HepG2 (cell line): ENCODE results near the gene MREG. TPM values are rescaled to one million over a fixed set of nuclear protein-coding genes. Genes with fewer than 3 reads are reported as not detected.

Source experiments
- ATAC-seq: fragments of 200-7000 bp; cut with Tn5 transposase; 3 replicates; pipeline ENCODE4 v1.9.1; 2020; ENCODE audit warnings: mild to moderate bottlenecking, moderate library complexity
- BruUV-seq: library from RNA; stranded (reverse); fragments of 400-500 nt; replicated peaks from 2 replicates; lab custom pipeline; 2021; lab: Mats Ljungman, UMichigan
- CTCF ChIA-PET: fragments of 300-600 bp; formaldehyde crosslinking; extraction: SDS; loops from one replicate; lab custom pipeline; 2021; ENCODE audit warnings: low total read pairs, inconsistent platforms, low intra/inter-chr PET ratio; lab: Yijun Ruan, JAX
- POLR2A ChIA-PET: fragments of 350-600 bp; sonication (Branson Sonifier 250); formaldehyde crosslinking; loops from one replicate; lab custom pipeline; 2020; ENCODE audit warnings: antibody characterized with exemption, inconsistent platforms; lab: Yijun Ruan, JAX
- DNase-seq: peaks from one replicate; pipeline ENCODE4 v3.0.0-alpha.2; 2015; ENCODE audit warnings: low spot score
- FAIRE-seq: peaks from 3 replicates; lab custom pipeline; 2011; peaks lifted over from hg19 to GRCh38; lab: Jason Lieb, UNC
- H2AFZ ChIP-seq: one replicate; pipeline ENCODE4 v1.6.1; 2011; ENCODE audit warnings: low read length, inconsistent platforms
- H3K27ac ChIP-seq: fragments of 300-600 bp; 3 replicates; pipeline ENCODE4 v1.8.0; 2011; ENCODE audit warnings: mixed run types, mild to moderate bottlenecking, mixed read lengths, low read length, inconsistent platforms; ENCODE audit not compliant: insufficient read depth; ENCODE audit errors: extremely low read length
- H3K27me3 ChIP-seq, 2 experiments: fragments of 200-600 bp in 1 of 2; 2 replicates in 1 of 2; 3 replicates in 1 of 2; pipeline versions ENCODE4 v1.6.0 to v1.8.0; 2011; ENCODE audit warnings: low read length in 2 of 2, mild to moderate bottlenecking in 2 of 2, moderate library complexity in 2 of 2, inconsistent platforms in 1 of 2; ENCODE audit not compliant: insufficient read depth in 2 of 2, control insufficient read depth in 1 of 2
- H3K36me3 ChIP-seq, 2 experiments: fragments of 200-600 bp in 1 of 2; replicated peaks in 1 of 2; 2 replicates in 1 of 2; 3 replicates in 1 of 2; pipeline versions ENCODE4 v1.5.1 to v1.8.0; 2011; ENCODE audit warnings: low read length in 2 of 2, inconsistent platforms in 1 of 2; ENCODE audit not compliant: insufficient read depth in 2 of 2, control insufficient read depth in 1 of 2
- H3K4me1 ChIP-seq: 2 replicates; pipeline ENCODE4 v1.5.1; 2012; ENCODE audit warnings: low read length, inconsistent platforms; ENCODE audit not compliant: insufficient read depth
- H3K4me2 ChIP-seq: 2 replicates; pipeline ENCODE4 v1.6.0; 2011; ENCODE audit warnings: low read depth, low read length, inconsistent platforms
- H3K4me3 ChIP-seq, 3 experiments: fragments of 200-600 bp in 1 of 3; sonication (generic), shearing (Covaris generic) in 1 of 3; replicated peaks in 1 of 3; 2 replicates each; pipeline ENCODE4 v1.5.1; 2011 to 2016; ENCODE audit warnings: low read length in 3 of 3, inconsistent platforms in 2 of 3, low read depth in 2 of 3, mild to moderate bottlenecking in 2 of 3, control low read depth in 1 of 3, mixed read lengths in 1 of 3; ENCODE audit not compliant: insufficient read depth in 1 of 3
- H3K79me2 ChIP-seq: one replicate; pipeline ENCODE4 v1.6.1; 2011; ENCODE audit warnings: low read length, inconsistent platforms; ENCODE audit not compliant: insufficient read depth
- H3K9ac ChIP-seq: 2 replicates; pipeline ENCODE4 v1.6.0; 2011; ENCODE audit warnings: mild to moderate bottlenecking, low read depth, low read length, inconsistent platforms; ENCODE audit not compliant: insufficient read depth
- H3K9me3 ChIP-seq: 2 replicates; pipeline ENCODE4 v1.5.1; 2012; ENCODE audit warnings: mild to moderate bottlenecking, low read length
- H4K20me1 ChIP-seq: 2 replicates; pipeline ENCODE4 v1.6.0; 2011; ENCODE audit warnings: inconsistent platforms, mild to moderate bottlenecking, low read length, moderate library complexity; ENCODE audit not compliant: insufficient read depth
- FOXA3 ChIP-seq: IDR thresholded peaks from 2 replicates; pipeline ENCODE4 v1.6.1; 2016; ENCODE audit warnings: missing genetic modification reagents, missing compliant biosample characterization
- GLI4 ChIP-seq: sonication (generic); formaldehyde crosslinking; IDR thresholded peaks from 2 replicates; pipeline ENCODE4 v1.5.1; 2020; ENCODE audit warnings: missing genetic modification reagents, mild to moderate bottlenecking, moderate library complexity, borderline replicate concordance
- HDAC6 ChIP-seq: fragments of 200-600 bp; sonication (generic); IDR thresholded peaks from 2 replicates; pipeline ENCODE4 v1.7.0; 2017; ENCODE audit warnings: mild to moderate bottlenecking, antibody characterized with exemption, low read length, low read depth
- HNF4A ChIP-seq: sonication (generic); formaldehyde crosslinking; IDR thresholded peaks from 2 replicates; pipeline ENCODE4 v1.4.0; 2020; ENCODE audit warnings: missing genetic modification reagents
- HOMEZ ChIP-seq: IDR thresholded peaks from 2 replicates; pipeline ENCODE4 v1.6.1; 2016; ENCODE audit warnings: low read depth
- MXD1 ChIP-seq: sonication (generic); formaldehyde crosslinking; IDR thresholded peaks from 2 replicates; pipeline ENCODE4 v1.4.0; 2020; ENCODE audit warnings: mild to moderate bottlenecking, missing genetic modification reagents
- ZBTB26 ChIP-seq: IDR thresholded peaks from 2 replicates; pipeline ENCODE4 v1.6.1; 2016; ENCODE audit warnings: missing compliant biosample characterization, missing genetic modification reagents, borderline replicate concordance
- ZBTB7A ChIP-seq: sonication (generic); formaldehyde crosslinking; IDR thresholded peaks from 2 replicates; pipeline ENCODE4 v1.8.0; 2022; ENCODE audit warnings: mild to moderate bottlenecking, missing genetic modification reagents
- ZNF572 ChIP-seq: sonication (generic); formaldehyde crosslinking; IDR thresholded peaks from 2 replicates; pipeline ENCODE4 v1.5.1; 2020; ENCODE audit warnings: mild to moderate bottlenecking, missing genetic modification reagents
- ZNF746 ChIP-seq: sonication (generic); formaldehyde crosslinking; IDR thresholded peaks from 2 replicates; pipeline ENCODE4 v1.8.0; 2022; ENCODE audit warnings: mild to moderate bottlenecking, missing genetic modification reagents
- WGBS: methylation state at CpG from one replicate; pipeline ENCODE4 v1.1.6; 2017; ENCODE audit warnings: low lambda C conversion rate; 5-methylcytosine and 5-hydroxymethylcytosine counted together
- in situ Hi-C: cut with HindIII; loops from 2 replicates; pipeline ENCODE4 v1.10.0; 2017; ENCODE audit warnings: low pct_unique_long_range_greater_than_20kb; ENCODE audit not compliant: extremely low pct_ligation_motif_present
- intact Hi-C: fragments of 100-400 bp; cut with micrococcal nuclease; formaldehyde crosslinking; loops from one replicate; pipeline ENCODE4 v1.10.0; 2022; ENCODE audit not compliant: unreplicated experiment
- polyA plus RNA-seq, 8 experiments: library from polyadenylated mRNA; depleted of rRNA in 3 of 8; stranded (reverse) in 7 of 8; unstranded in 1 of 8; fragments of >200 nt; fragmentation: Illumina TruSeq in 4 of 8; extraction: Trizol in 4 of 8; gene quantifications; 2 replicates each; pipeline versions ENCODE4 v1.2.1 to v1.2.3, GENCODE V29; 2011 to 2016; ENCODE audit warnings: low read depth in 4 of 8, missing spikeins in 1 of 8, mixed read lengths in 1 of 8; ENCODE audit not compliant: insufficient read depth in 1 of 8
- total RNA-seq, 5 experiments: library from RNA; depleted of rRNA; stranded (reverse); fragments of >200 nt; fragmentation: Illumina TruSeq; extraction: Trizol; gene quantifications; 2 replicates each; pipeline ENCODE4 v1.2.3, GENCODE V29; 2016; ENCODE audit warnings: low read depth in 1 of 5

Gene MREG
- total and polyA plus RNA-seq, 2 of the 13 experiments (the other 11 are each of a cell fraction or from before 2014, with no cell fraction given) = 7.5 to 23.3 TPM

- FAIRE-seq = no peak
Measured at GRCh38 chr2:216033403-216033802, 20.1 kb upstream of the MREG start.

More at GRCh38 chr2:216033403-216033802, 20.1 kb upstream of the MREG start:
- ATAC-seq (no peak), DNase-seq (no peak)
- no TSS peak for BruUV-seq
- in situ Hi-C loops = no loop called here
- no peak for TF ChIP-seq GLI4
- TF ChIP-seq HOMEZ (CRISPR knock-in tag) = no peak
- no peak for TF ChIP-seq FOXA3
- no peak for TF ChIP-seq ZNF746 (CRISPR knock-in tag)
- TF ChIP-seq HDAC6 = no peak
- TF ChIP-seq ZBTB26 = no peak
- no peak for TF ChIP-seq ZBTB7A
- TF ChIP-seq HNF4A (CRISPR knock-in tag) = no peak
- no peak for TF ChIP-seq MXD1
- no peak for TF ChIP-seq ZNF572 (CRISPR knock-in tag)
- no peaks in the 10 kb centered on the region for H3K27me3 ChIP-seq
- H2AFZ ChIP-seq = no peak overlapping the region
- no peak overlapping the region for H3K4me3 ChIP-seq
- peaks cover 5% of the 10 kb centered on the region for H4K20me1 ChIP-seq
- no peak overlapping the region for H3K9ac ChIP-seq
- CTCF ChIA-PET = interaction anchor here (1.2 to 1.7 kb wide), 3 partner anchors 72 to 250 kb away, joined by 3 to 7 read pairs (median 5); no protein-coding TSS in a partner anchor
- intact Hi-C loops = no loop called here
- H3K4me1 ChIP-seq = no peaks in the 10 kb centered on the region
- POLR2A ChIA-PET = interaction anchor here (0.8 to 1.5 kb wide), 2 partner anchors 74 to 81 kb away, joined by 3 to 4 read pairs; no protein-coding TSS in a partner anchor
- WGBS = 98% methylated on average over 3 of the region's 3 CpGs
- H3K79me2 ChIP-seq = no peaks in the 10 kb centered on the region
- peaks cover 23 to 64% of the 10 kb centered on the region in 2 experiments for H3K36me3 ChIP-seq
- no peaks in the 10 kb centered on the region for H3K9me3 ChIP-seq
- no peak overlapping the region for H3K4me2 ChIP-seq
- no peak overlapping the region for H3K27ac ChIP-seq
